ENCODE results near the gene BTBD10. TPM values are rescaled to one million over a fixed set of nuclear protein-coding genes. Genes with fewer than 3 reads are reported as not detected.

The BTBD10 gene
- 51.0 and 55.7 TPM in 2 replicates for total RNA-seq

DNA sequence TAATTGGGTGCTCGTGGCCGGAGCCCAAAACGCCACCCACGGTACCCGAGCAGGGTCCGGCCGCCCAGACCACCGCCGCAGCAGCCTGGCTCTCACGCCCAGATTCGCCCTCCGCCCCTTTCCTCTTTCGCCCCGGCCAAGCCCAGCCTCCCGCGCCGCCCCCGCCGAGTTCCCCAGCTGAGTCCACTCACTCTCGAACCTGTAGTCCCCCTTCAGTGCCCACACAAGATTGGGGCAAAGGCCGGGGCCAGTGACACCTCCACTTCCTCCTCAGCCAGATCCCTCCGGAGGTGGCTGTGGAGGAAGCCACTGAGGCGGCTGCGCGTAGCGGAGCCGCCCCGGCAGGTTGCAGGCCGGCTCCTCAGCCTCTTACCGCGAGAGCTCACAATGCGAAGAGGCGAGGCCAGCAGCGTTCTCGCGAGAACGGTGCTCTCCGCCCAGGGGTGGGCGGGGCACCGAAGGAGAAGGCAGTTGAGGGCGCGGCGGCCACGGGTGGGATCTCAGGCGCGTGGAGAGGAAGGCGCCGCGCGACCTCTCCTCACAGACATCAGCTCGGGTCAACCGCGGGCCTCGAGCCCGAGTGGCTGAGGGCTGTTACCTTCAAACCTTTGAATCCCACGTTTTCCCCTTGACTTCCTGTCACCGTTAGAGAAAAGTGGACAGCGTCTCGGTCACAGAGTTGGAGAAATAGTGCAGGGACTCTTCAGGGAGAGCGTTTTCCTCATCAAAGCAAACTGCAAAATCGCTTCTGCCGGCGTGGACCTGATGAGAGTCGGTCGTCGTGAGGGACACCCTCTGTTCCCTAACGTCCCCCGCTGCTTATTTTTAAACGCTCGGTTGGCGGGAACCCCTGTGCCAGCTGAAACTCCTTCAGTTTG, at the start of gene BTBD10:
TSS of gene BTBD10 (minus strand) at position 322 of the 878 bp plus-strand sequence. CDS start 18,098 bp downstream, outside the sequence.
- no peaks in the 10 kb centered on the region for H3K27me3 ChIP-seq (ENCODE audit: insufficient read depth, low read length)
- H3K4me3 ChIP-seq (ENCODE audit: insufficient read depth, low read length): peak within 1 kb of the TSS; percentile 96
- H4K20me1 ChIP-seq (ENCODE audit: insufficient read depth, low read length): no peaks in the 10 kb centered on the region
- H3K9me3 ChIP-seq (ENCODE audit: low read depth, low read length): no peaks in the 10 kb centered on the region
- H3K27ac ChIP-seq (ENCODE audit: low read depth, low read length): peak within 1 kb of the TSS; percentile 67
- peak; percentile 97 for DNase-seq (ENCODE audit: insufficient read length, low spot score, missing footprints)
- TF ChIP-seq, protein P1, sequence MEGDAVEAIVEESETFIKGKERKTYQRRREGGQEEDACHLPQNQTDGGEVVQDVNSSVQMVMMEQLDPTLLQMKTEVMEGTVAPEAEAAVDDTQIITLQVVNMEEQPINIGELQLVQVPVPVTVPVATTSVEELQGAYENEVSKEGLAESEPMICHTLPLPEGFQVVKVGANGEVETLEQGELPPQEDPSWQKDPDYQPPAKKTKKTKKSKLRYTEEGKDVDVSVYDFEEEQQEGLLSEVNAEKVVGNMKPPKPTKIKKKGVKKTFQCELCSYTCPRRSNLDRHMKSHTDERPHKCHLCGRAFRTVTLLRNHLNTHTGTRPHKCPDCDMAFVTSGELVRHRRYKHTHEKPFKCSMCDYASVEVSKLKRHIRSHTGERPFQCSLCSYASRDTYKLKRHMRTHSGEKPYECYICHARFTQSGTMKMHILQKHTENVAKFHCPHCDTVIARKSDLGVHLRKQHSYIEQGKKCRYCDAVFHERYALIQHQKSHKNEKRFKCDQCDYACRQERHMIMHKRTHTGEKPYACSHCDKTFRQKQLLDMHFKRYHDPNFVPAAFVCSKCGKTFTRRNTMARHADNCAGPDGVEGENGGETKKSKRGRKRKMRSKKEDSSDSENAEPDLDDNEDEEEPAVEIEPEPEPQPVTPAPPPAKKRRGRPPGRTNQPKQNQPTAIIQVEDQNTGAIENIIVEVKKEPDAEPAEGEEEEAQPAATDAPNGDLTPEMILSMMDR (IDR thresholded peaks at IDR 0.05; ENCODE audit: extremely low read depth, low read depth, low read length): no peak
- H3K4me2 ChIP-seq (ENCODE audit: insufficient read depth, low read length): peak within 1 kb of the TSS; percentile 98
- H3K79me2 ChIP-seq (ENCODE audit: insufficient read depth, low read length): peaks cover 46% of the 10 kb centered on the region
- peak within 1 kb of the TSS; percentile 99 for H2AFZ ChIP-seq (ENCODE audit: low read length)
- H3K4me1 ChIP-seq (ENCODE audit: insufficient read depth, low read length): peaks cover 17% of the 10 kb centered on the region
- H3K36me3 ChIP-seq (ENCODE audit: insufficient read depth, low read length): no peaks in the 10 kb centered on the region

- no peak overlapping the region for H3K27ac ChIP-seq (ENCODE audit: low read depth, low read length)
Observed at GRCh38 chr11:13503393-13503792, 40.4 kb upstream of the BTBD10 start.

DNA sequence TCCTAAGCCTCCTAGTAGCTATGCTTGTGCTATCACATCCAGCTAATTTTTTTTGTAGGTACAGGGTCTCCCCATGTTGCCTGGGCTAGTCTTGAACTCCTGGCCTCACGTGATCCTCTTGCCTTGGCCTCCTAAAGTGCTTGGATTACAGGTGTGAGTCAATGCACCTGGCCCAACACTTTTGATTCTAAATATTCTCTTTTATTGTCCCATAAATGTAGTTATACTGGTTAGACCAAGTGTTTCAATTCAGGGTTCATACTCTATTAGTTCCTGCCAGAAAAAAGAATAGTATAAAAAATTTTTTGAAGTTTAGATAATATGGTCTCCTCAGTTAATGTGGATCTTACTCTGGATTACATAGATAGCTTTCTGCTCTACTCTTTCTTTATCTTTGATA, 39.5 kb upstream of the BTBD10 start:
- no peaks in the 10 kb centered on the region for H3K79me2 ChIP-seq (ENCODE audit: insufficient read depth, low read length)
- H3K4me1 ChIP-seq (ENCODE audit: insufficient read depth, low read length): no peaks in the 10 kb centered on the region
- no peaks in the 10 kb centered on the region for H3K36me3 ChIP-seq (ENCODE audit: insufficient read depth, low read length)
- no peak overlapping the region for H3K27ac ChIP-seq (ENCODE audit: low read depth, low read length)
- H3K4me2 ChIP-seq (ENCODE audit: insufficient read depth, low read length): no peak overlapping the region
- H3K4me3 ChIP-seq (ENCODE audit: insufficient read depth, low read length): no peak overlapping the region
- no peak for DNase-seq (ENCODE audit: insufficient read length, low spot score, missing footprints)
- H3K9me3 ChIP-seq (ENCODE audit: low read depth, low read length): no peaks in the 10 kb centered on the region
- H3K27me3 ChIP-seq (ENCODE audit: insufficient read depth, low read length): no peaks in the 10 kb centered on the region
- TF ChIP-seq, protein P1 (IDR thresholded peaks at IDR 0.05; ENCODE audit: extremely low read depth, low read depth, low read length): no peak
- no peaks in the 10 kb centered on the region for H4K20me1 ChIP-seq (ENCODE audit: insufficient read depth, low read length)
- H2AFZ ChIP-seq (ENCODE audit: low read length): no peak overlapping the region

More at GRCh38 chr11:13503393-13503792, 40.4 kb upstream of the BTBD10 start:
- Histone ChIP-seq H3K4me3 (ENCODE audit: insufficient read depth, low read length) (no peak overlapping the region), H3K27me3 (ENCODE audit: insufficient read depth, low read length) (no peaks in the 10 kb centered on the region), H3K4me2 (ENCODE audit: insufficient read depth, low read length) (no peak overlapping the region), H3K9me3 (ENCODE audit: low read depth, low read length) (no peaks in the 10 kb centered on the region), H2AFZ (ENCODE audit: low read length) (no peak overlapping the region), H3K79me2 (ENCODE audit: insufficient read depth, low read length) (no peaks in the 10 kb centered on the region), H3K36me3 (ENCODE audit: insufficient read depth, low read length) (no peaks in the 10 kb centered on the region), H3K4me1 (ENCODE audit: insufficient read depth, low read length) (no peaks in the 10 kb centered on the region), H4K20me1 (ENCODE audit: insufficient read depth, low read length) (no peaks in the 10 kb centered on the region)
- TF ChIP-seq, protein P1 (IDR thresholded peaks at IDR 0.05; ENCODE audit: extremely low read depth, low read depth, low read length): no peak
- DNase-seq (ENCODE audit: insufficient read length, low spot score, missing footprints): no peak

DNA sequence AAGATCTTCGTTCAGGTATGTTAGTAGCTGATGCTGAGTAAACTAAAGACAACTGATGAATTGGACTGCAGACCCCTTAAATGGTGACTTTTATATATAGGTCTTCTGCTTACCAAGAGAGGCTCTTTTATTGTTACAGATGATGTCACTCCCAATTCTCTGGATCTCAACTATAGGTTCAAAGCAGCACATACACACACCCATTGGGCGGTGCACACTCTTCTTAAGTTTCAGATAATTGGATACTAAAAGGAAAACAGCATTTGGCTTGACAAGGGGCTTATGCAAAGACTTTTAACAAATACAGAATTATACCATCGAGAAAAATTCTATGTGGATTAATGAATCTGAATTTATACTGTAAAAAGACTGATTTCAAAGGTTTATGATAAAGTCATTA, 32.9 kb upstream of the BTBD10 start, which contains the start of gene PTH:
TSS of gene PTH (minus strand) at position 69 of the 400 bp plus-strand sequence. CDS start 3,142 bp downstream, outside the sequence.
- Histone ChIP-seq H3K9me3 (ENCODE audit: low read depth, low read length) (no peaks in the 10 kb centered on the region), H3K79me2 (ENCODE audit: insufficient read depth, low read length) (no peaks in the 10 kb centered on the region), H4K20me1 (ENCODE audit: insufficient read depth, low read length) (no peaks in the 10 kb centered on the region), H3K36me3 (ENCODE audit: insufficient read depth, low read length) (no peaks in the 10 kb centered on the region), H3K27me3 (ENCODE audit: insufficient read depth, low read length) (peaks cover 4% of the 10 kb centered on the region), H3K27ac (ENCODE audit: low read depth, low read length) (no peak within 1 kb of the TSS), H3K4me1 (ENCODE audit: insufficient read depth, low read length) (no peaks in the 10 kb centered on the region), H3K4me3 (ENCODE audit: insufficient read depth, low read length) (no peak within 1 kb of the TSS), H3K4me2 (ENCODE audit: insufficient read depth, low read length) (no peak within 1 kb of the TSS), H2AFZ (ENCODE audit: low read length) (no peak within 1 kb of the TSS)
- TF ChIP-seq, protein P1 (IDR thresholded peaks at IDR 0.05; ENCODE audit: extremely low read depth, low read depth, low read length): no peak
- no peak for DNase-seq (ENCODE audit: insufficient read length, low spot score, missing footprints)

Measured in osteoblast (primary cell).